Fibroblast of lung (primary cell): Measurements from ENCODE around the gene FAR1. TPM values are rescaled to one million over a fixed set of nuclear protein-coding genes. Genes with fewer than 3 reads are reported as not detected.
A peak's percentile ranks its signal among the peaks of the same experiment; 100 is the strongest.

Experiments
- DNase-seq, 2 donors: peaks; one replicate each; pipeline versions ENCODE4 v3.0.0 to v3.0.0-alpha.2; 2010; ENCODE audit warnings: low read depth in 2 of 2
- H2AFZ ChIP-seq: 2 replicates; pipeline ENCODE4 v1.5.1; 2012; ENCODE audit warnings: low read length, control low read depth, inconsistent platforms
- H3K27ac ChIP-seq: 2 replicates; pipeline ENCODE4 v1.5.1; 2011; ENCODE audit warnings: low read length, control low read depth; ENCODE audit not compliant: insufficient read depth
- H3K27me3 ChIP-seq: 2 replicates; pipeline ENCODE4 v1.5.1; 2011; ENCODE audit warnings: mild to moderate bottlenecking, low read length; ENCODE audit not compliant: control insufficient read depth, insufficient read depth
- H3K36me3 ChIP-seq: 2 replicates; pipeline ENCODE4 v1.5.1; 2011; ENCODE audit warnings: low read length; ENCODE audit not compliant: control insufficient read depth, insufficient read depth
- H3K4me1 ChIP-seq: 2 replicates; pipeline ENCODE4 v1.5.1; 2011; ENCODE audit warnings: low read length; ENCODE audit not compliant: control insufficient read depth, insufficient read depth; ENCODE audit errors: extremely low read depth
- H3K4me2 ChIP-seq: 2 replicates; pipeline ENCODE4 v1.5.1; 2011; ENCODE audit warnings: low read length, control low read depth; ENCODE audit not compliant: insufficient read depth; ENCODE audit errors: extremely low read depth
- H3K4me3 ChIP-seq, 4 experiments: fragments of 200-600 bp in 1 of 4; sonication (generic) in 1 of 4; replicated peaks in 1 of 4; 2 replicates each; pipeline ENCODE4 v1.5.1; 2011 to 2016; ENCODE audit warnings: low read length in 4 of 4, low read depth in 3 of 4, mild to moderate bottlenecking in 3 of 4, control low read depth in 2 of 4, inconsistent platforms in 1 of 4, mixed read lengths in 1 of 4; ENCODE audit not compliant: insufficient read depth in 1 of 4; ENCODE audit errors: control extremely low read depth in 1 of 4
- H3K79me2 ChIP-seq: 2 replicates; pipeline ENCODE4 v1.5.1; 2012; ENCODE audit warnings: mild to moderate bottlenecking, low read length, inconsistent platforms; ENCODE audit not compliant: control insufficient read depth, insufficient read depth
- H3K9ac ChIP-seq: 2 replicates; pipeline ENCODE4 v1.5.1; 2011; ENCODE audit warnings: mild to moderate bottlenecking, low read length, control low read depth; ENCODE audit not compliant: insufficient read depth
- H3K9me3 ChIP-seq: 2 replicates; pipeline ENCODE4 v1.5.1; 2012; ENCODE audit warnings: low read depth, low read length; ENCODE audit not compliant: control insufficient read depth, insufficient read depth
- H4K20me1 ChIP-seq: 2 replicates; pipeline ENCODE4 v1.5.1; 2011; ENCODE audit warnings: low read length; ENCODE audit not compliant: control insufficient read depth, insufficient read depth; ENCODE audit errors: extremely low read depth
- EZH2 ChIP-seq: IDR thresholded peaks from 2 replicates; pipeline ENCODE4 v1.5.1; 2012; ENCODE audit warnings: low read length, control low read depth, mild to moderate bottlenecking; ENCODE audit errors: missing control alignments
- polyA plus RNA-seq, 2 donors: library from polyadenylated mRNA; depleted of rRNA in 1 of 2; stranded (reverse) in 1 of 2; unstranded in 1 of 2; fragments of >200 nt; gene quantifications; 2 replicates each; pipeline ENCODE4 v1.2.1, GENCODE V29; 2011 to 2012; ENCODE audit warnings: missing spikeins in 1 of 2
- total RNA-seq: library from RNA; depleted of rRNA; stranded (reverse); fragments of >200 nt; gene quantifications from 2 replicates; pipeline ENCODE4 v1.2.1, GENCODE V29; 2014
- TF ChIP-seq, protein P1 (sequence below), 2 donors: IDR thresholded peaks in 1 of 2; conservative IDR thresholded peaks in 1 of 2; 1 replicate in 1 of 2; 2 replicates in 1 of 2; pipeline ENCODE4 v1.5.1; 2011 to 2012; ENCODE audit warnings: low read length in 2 of 2, control low read depth in 1 of 2, inconsistent platforms in 1 of 2, low read depth in 1 of 2, mild to moderate bottlenecking in 1 of 2

Gene FAR1
- total and polyA plus RNA-seq, 2 donors (not counting 1 experiment from before 2014, with no cell fraction given) = 58.1 to 69.1 TPM

DNA sequence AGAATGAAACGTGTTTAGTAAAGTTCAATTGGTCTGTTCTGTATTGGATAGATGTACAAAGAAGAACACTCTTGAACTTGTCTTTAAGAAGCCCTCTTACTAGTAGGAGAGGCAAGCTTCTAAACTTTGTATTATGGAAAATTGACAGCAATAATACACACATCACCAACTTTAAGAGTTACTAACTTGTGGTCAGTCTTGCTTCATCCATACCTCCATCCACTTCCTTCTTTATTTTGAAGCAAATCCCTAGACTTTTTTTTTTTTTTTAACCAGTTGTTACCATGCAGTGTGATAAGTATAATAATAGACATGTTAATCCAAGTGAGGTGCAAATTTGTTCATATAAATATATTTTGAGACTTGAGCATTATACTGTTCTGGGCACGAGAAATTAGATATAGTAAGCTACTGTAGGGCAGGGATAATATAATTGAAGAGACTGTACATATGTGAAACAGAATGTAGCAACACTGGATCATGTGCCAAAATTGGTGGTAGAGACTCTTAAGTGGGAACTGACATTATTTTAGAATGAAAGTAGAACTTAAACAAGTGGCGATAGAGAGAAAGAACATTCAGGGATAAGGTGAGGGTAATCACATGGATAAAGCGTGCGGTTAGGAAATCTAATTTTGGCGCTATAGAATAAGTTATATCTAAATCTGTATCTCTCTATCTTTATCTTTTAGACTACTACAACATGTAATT is 6.5 kb downstream of the FAR1 start:
- H3K4me2 ChIP-seq = no peak overlapping the region
- peaks cover 3% of the 10 kb centered on the region for H4K20me1 ChIP-seq
- TF ChIP-seq, protein P1, sequence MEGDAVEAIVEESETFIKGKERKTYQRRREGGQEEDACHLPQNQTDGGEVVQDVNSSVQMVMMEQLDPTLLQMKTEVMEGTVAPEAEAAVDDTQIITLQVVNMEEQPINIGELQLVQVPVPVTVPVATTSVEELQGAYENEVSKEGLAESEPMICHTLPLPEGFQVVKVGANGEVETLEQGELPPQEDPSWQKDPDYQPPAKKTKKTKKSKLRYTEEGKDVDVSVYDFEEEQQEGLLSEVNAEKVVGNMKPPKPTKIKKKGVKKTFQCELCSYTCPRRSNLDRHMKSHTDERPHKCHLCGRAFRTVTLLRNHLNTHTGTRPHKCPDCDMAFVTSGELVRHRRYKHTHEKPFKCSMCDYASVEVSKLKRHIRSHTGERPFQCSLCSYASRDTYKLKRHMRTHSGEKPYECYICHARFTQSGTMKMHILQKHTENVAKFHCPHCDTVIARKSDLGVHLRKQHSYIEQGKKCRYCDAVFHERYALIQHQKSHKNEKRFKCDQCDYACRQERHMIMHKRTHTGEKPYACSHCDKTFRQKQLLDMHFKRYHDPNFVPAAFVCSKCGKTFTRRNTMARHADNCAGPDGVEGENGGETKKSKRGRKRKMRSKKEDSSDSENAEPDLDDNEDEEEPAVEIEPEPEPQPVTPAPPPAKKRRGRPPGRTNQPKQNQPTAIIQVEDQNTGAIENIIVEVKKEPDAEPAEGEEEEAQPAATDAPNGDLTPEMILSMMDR (conservative IDR thresholded peaks at IDR 0.05 in 1 of 2, IDR thresholded peaks at IDR 0.05 in 1 of 2; ENCODE audit: low read depth in 1 of 2, low read length in 2 of 2) = no peak
- TF ChIP-seq EZH2 = no peak
- H3K9ac ChIP-seq = no peak overlapping the region
- peak in 1 of 2 donors; percentile 53 for DNase-seq
- no peaks in the 10 kb centered on the region for H3K27me3 ChIP-seq
- no peaks in the 10 kb centered on the region for H3K36me3 ChIP-seq
- no peaks in the 10 kb centered on the region for H3K4me1 ChIP-seq
- no peak overlapping the region for H3K27ac ChIP-seq
- H3K9me3 ChIP-seq = no peaks in the 10 kb centered on the region
- no peak overlapping the region for H3K4me3 ChIP-seq
- no peak overlapping the region for H2AFZ ChIP-seq
- H3K79me2 ChIP-seq = peaks cover 92% of the 10 kb centered on the region

DNA sequence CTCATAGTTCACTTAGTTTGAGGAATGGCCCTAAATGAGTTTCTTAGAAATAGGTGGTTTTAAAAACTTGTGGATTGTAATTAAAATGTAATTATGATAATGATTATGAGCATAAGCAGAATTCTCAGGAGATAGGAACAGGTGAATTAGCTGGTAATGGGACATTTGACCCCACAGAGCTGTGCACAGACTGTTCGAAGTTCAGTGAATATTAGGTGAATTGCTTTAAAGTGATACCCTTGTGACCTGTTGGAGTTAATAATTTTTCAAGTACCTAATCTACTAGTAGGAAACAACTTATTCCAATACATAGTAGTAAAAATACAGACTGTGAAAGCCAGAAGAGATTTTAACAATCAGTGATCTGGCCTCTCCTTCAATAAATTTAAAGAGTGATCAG is 8.1 kb downstream of the FAR1 start:
- peaks cover 91% of the 10 kb centered on the region for H3K79me2 ChIP-seq
- peaks cover 3% of the 10 kb centered on the region for H4K20me1 ChIP-seq

DNA sequence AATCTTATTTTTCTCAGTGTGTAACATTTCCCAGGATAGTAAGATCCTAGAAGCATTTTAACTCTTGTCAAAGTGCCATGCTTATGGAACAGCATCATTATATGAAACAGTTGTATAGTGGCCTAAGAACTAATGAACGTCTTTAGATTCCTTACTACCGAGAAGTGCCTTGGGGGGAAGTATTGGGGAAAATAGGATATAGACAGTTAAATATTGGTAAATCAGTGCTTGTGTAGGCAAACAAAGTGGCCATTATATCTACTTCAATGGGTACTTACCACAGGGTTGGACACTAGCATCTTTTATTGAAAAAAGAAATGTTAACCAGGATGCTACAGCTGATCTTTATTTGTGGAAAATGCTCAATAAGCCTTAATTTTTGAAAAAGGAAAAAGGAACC is 11.3 kb downstream of the FAR1 start:
- Histone ChIP-seq H3K36me3 (no peaks in the 10 kb centered on the region), H3K27me3 (no peaks in the 10 kb centered on the region), H3K4me3 (no peak overlapping the region), H2AFZ (no peak overlapping the region), H4K20me1 (peaks cover 3% of the 10 kb centered on the region), H3K27ac (no peak overlapping the region), H3K4me2 (no peak overlapping the region), H3K4me1 (no peaks in the 10 kb centered on the region), H3K79me2 (peaks cover 85% of the 10 kb centered on the region), H3K9me3 (no peaks in the 10 kb centered on the region), H3K9ac (no peak overlapping the region)
- no peak for TF ChIP-seq EZH2
- TF ChIP-seq, protein P1 (conservative IDR thresholded peaks at IDR 0.05 in 1 of 2, IDR thresholded peaks at IDR 0.05 in 1 of 2; ENCODE audit: low read depth in 1 of 2, low read length in 2 of 2) = no peak
- DNase-seq = no peak

More for the DNA sequence above, 8.1 kb downstream of the FAR1 start:
- H3K36me3 ChIP-seq = no peaks in the 10 kb centered on the region
- H3K4me1 ChIP-seq = no peaks in the 10 kb centered on the region
- H3K9ac ChIP-seq = no peak overlapping the region
- no peaks in the 10 kb centered on the region for H3K9me3 ChIP-seq
- DNase-seq = no peak
- no peak overlapping the region for H2AFZ ChIP-seq
- H3K27me3 ChIP-seq = no peaks in the 10 kb centered on the region
- no peak overlapping the region for H3K27ac ChIP-seq
- no peak for TF ChIP-seq EZH2
- TF ChIP-seq, protein P1 (conservative IDR thresholded peaks at IDR 0.05 in 1 of 2, IDR thresholded peaks at IDR 0.05 in 1 of 2; ENCODE audit: low read depth in 1 of 2, low read length in 2 of 2) = no peak
- H3K4me3 ChIP-seq = no peak overlapping the region
- H3K4me2 ChIP-seq = no peak overlapping the region
